GM12892 (cell line): ENCODE results near the gene HTR4.

ENCODE experiments used
- POLR2A ChIP-seq: IDR thresholded peaks from 2 replicates; pipeline ENCODE4 v1.6.1; 2011; ENCODE audit warnings: low read depth, low read length, control low read depth
- POLR2AphosphoS5 ChIP-seq: IDR thresholded peaks from 2 replicates; pipeline ENCODE4 v1.6.1; 2011; ENCODE audit warnings: low read depth, low read length, control low read depth
- TAF1 ChIP-seq: IDR thresholded peaks from 2 replicates; pipeline ENCODE4 v1.6.1; 2011; ENCODE audit warnings: low read depth, mild to moderate bottlenecking, control low read depth, low read length, borderline replicate concordance

DNA sequence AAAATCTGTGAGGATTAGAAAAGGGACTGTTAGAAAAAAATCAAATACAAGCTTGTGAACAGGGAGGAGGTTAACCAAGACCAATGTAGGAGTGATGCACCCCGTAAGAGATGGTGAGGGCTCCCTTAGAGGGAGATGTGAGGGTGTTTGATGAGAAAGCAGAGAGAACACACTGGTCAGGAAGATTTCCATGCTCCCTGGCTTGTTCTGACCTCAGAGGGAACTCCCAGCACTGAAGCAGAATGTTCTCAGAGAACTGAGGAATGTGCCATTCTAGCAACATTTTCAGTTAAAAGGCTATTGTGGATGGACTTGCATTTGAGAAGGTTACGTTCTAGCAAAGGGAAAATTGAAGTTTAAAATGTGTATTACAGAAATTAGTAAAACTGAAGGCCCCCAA, 110.6 kb downstream of the HTR4 start:
- TF ChIP-seq POLR2A (no peak), POLR2AphosphoS5 (no peak), TAF1 (no peak)
